Fibroblast of skin of back (primary cell): ENCODE measurements around the gene CFAP54.

Experiments
- DNase-seq: peaks from one replicate; pipeline ENCODE4 v3.0.0-alpha.2; 2013

Gene CFAP54

DNA sequence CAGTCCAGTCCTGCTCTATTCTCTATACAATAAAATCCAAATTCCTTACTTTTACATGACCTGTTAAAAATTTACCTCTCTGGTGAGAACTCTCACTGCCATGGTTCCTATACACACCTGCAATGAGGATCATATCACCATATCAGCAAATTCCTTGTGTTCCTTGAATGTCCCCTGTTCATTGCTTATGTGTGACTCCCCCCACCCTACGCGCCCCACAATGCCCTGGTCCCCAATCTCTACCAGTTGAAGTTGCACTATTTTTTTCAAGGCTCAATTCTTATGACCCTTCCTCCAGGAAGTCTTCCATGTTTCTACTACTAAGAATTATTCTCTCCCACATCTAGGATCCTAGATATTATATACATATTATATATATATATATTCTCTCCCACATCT, 335.5 kb downstream of the CFAP54 start:
- no peak for DNase-seq

DNA sequence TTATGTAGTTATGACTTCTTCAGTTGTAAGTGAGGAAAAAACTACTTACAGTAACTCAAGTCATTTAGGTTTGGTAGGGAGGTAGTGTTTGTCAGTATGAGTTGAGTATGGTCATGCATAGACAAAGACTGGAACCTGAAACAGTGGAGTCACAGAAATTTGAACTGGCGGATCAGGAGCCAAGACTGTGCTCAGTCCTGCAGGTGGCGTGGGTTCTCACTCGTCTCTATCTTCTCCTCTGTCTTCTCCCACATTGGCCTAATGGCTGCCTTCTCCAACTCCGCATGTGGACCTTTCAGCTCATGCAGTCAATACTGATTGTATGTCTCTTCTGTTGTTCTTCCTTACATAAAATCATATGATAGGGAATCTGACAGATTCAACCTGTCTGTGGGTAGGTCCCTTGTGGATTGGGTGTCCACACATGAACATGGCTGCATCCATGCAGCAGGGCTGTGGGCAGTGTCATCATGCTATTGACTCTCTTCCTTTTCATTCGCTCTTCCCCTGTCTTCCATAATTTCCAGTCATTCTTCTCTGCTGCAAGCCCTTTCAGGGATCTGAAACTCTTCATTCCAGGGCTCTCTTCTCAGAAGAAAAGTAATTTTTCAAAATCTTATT, 338.9 kb downstream of the CFAP54 start:
- DNase-seq = no peak

DNA sequence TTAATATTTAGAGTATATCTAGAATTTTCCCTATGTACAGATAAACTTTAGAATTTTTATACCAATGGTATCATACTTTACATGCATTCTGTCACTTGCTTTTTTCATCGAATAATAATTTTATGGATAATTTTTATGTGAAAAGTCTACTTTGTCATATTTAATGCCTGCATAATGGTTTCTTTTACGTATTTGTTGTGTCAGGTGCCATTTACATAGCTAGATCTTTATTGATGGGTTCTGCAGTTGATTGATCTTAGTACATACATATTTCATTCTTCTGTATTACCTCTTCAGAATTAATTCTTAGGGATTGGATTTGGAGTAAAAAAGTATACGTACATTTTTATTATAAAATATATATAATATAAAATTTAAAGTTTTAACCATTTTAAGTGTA, 340.0 kb downstream of the CFAP54 start:
- DNase-seq = no peak

DNA sequence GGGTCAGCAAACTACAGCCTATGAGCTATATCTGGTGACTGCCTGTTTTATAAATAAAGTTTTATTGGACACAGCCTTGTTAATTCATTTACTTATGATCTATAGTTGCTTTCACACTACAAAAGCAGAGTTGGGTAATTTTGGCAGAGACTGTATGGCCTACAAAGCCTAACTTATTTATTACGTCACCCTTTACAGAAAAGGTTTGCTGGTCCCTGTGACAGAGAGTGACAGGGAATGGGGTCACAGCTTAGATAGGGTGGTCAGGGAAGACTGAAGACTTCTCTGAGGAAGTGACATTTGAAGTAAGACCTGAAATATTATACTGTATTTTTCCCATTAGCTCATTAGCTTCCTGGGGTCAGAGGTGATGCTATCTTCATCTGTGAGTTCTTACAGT, 342.0 kb downstream of the CFAP54 start:
- DNase-seq = no peak

DNA sequence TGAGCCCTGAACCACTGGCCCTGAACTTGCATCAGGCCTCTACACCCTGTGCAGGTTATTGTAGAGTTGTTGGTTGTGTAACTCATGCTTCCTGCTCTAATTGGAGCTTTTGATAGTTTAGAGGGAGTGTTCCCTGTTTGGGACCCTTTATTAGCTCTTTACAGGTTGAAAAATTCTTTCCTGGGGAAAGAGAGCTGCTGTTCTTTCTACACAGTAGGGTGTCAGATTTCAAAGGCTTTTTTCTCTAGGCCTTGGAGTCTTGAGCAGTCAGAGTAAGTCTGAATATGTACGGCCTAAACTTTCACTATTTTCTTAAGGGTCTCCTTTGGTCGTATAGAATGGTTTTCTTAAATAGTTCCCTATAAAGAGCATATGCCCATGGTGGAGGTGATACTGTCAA, 356.9 kb downstream of the CFAP54 start:
- DNase-seq = no peak

DNA sequence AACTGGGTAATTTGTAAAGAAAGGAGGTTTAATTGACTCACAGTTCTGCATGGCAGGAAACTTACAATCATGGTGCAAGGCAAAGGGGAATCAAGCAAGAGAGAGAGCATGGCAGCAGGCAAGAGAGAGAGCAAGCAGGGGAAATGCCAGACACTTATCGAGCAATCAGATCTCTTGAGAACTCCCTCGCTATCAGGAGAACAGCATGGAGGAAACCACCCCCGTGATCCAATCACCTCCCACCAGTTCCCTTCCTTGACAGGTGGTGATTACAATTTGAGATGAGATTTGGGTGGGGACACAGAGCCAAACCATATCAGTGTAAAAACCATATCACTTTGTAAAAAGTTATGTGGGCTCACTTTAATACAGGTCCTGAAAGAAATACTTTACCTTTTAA, 361.3 kb downstream of the CFAP54 start:
- DNase-seq = no peak

DNA sequence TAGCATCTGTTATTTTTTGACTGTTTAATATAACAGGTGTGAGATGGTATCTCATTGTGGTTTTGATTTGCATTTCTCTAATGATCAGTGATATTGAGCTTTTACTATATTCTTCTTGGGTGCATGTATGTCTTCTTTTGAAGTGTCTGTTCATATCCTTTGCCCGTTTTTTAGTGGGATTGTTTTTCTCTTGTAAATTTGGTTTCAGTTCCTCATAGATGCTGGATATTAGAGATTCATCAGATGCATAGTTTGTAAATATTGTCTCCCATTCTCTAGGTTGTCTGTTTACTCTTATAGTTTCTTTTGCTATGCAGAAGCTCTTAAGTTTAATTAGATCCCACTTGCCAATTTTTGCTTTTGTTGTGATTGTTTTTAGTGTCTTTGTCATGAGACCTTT, 368.8 kb downstream of the CFAP54 start:
- no peak for DNase-seq

DNA sequence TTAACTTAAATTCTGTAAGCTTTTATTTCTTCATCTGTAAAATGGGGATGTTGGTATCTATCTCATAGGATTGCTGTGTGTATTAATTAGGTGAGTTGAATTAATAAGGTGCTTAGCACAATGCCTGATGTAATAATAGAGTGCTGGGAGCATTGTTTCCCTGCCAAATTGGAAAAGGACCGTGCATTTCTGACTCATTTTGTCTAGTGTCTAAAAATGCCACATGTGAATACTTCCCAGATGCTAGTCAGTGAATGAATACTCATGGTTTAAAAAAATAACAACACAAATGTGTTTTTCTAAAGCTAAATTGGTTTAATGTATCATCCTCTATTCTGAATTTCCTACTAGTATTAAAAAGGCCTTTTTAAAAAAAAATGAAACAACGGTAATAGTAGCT, 372.3 kb downstream of the CFAP54 start:
- DNase-seq = peak; percentile 69

DNA sequence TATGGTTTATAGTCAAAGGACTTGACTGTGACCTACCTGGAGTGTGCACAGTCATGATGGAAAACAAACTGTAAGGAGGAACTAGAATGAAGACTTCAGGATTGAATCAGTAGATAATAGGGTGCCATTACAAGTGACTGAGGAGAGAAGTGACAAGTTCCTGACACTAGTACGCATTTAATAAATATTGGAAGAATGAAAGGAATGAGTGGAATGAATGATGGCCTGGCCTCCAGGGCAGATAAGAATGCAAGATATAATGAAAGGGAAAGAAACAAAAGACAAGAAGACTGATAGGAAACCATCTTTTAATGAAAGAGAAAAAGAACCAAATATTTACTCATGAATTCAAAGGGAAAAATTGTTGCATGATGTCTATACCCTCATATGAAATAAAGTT, 372.9 kb downstream of the CFAP54 start:
- peak; percentile 53 for DNase-seq

DNA sequence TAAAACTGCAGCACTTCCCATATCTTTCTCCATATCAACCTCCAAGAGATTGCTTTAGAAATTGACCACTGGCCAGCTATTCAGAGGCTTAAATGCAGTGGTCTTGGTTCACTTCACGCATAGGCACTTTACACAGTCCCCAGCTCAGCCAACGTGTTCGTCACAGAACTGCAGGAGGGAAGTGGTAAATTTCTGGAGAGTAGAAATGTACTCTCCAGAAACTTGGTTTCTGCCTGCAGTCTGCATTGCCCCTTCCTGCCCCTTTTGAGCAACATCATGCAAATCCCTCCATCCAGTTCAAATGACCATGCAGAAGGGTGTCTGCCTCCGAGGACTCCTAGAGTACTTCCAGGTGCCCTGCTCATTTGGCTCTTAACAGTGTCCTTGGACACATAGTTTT, 375.0 kb downstream of the CFAP54 start:
- DNase-seq = no peak

DNA sequence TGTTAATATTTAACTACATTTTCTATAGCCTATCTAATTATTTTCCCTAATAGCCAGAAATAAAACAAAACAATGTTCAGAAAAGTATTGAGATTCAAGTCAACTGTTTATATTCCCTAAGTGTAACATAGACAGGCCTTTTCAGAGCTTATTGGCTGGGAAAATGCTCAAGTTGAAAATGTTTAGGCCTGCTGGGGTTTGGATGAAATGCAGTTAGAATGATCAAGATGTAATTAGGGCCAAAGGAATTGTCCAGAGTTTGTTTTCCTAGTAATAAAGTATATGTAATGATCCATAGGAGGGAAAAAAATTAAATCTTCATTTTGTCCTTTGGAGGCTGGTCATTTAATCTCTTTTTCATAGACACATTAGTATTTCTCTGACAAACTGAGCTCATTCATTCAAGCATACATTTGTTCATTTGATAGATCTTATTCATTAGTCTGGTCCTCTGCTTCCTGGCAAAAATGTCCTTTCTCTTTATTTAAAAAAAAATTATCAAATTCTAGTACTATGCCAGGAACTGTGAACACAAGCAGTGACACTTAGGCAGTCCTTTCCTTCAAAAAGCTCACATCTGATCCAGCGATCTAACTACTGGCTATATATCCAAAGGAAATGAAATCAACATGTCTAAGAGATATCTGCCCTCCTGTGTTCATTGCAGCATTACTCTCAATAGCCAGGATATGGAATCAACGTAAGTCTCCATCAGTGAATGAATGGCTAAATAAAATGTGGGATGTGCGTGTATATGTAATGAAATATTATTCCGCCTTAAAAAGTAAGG, 377.6 kb downstream of the CFAP54 start:
- no peak for DNase-seq

DNA sequence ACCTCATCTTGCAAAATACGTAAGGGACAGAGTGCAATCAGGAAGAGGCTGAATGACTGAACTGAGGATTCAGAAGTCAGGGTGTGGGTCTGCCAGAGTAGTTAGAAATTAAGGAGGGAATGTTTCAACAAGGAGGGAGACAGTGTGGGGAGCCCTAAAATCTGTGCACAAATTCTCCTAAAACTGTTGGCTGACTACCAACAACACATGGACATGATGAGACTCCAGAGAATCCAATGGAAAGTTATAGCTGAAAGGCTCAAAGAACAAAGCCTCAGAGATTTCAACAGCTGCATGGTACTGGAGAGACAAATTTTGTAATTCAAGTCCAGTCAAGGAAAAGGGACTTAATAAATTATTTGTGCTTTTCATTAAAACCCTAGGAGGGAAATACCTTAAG, 381.6 kb downstream of the CFAP54 start:
- DNase-seq = no peak

DNA sequence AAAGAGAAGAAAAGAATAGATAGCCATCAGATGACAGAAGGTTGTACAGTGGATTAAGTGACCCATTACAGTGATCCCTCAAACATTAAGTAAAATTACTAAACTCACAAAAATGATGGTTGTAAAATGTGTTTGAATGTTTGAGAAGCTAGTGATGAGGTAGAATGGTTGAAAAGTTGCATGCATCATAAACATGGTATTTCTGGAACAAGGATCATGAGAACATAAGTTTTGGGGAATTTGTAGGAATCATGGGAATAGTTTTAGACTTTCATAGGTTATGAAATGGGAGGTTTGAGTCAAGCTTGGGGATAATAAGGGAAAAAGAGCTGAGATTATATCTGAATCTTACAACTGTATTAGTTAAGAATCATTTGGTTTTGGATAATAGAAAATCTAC, 383.6 kb downstream of the CFAP54 start:
- no peak for DNase-seq

DNA sequence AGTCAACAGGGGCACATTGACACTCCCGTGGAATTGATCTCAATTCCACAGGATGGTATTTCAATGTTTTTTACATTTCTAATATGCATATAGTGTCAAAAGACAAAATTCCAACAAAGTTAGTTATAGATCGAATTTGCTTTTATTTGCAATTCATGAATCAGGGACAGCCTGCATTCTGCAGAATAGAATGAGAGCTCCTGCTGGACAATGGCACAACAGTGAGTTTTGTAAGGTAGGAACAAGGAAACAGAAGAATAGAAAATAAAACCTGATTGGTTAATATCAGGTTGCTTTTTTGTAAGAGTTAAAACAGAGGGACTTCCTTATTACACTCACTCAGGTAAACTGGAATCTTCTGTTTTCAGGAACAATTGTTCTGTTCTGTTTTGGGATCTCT, 384.8 kb downstream of the CFAP54 start:
- no peak for DNase-seq

DNA sequence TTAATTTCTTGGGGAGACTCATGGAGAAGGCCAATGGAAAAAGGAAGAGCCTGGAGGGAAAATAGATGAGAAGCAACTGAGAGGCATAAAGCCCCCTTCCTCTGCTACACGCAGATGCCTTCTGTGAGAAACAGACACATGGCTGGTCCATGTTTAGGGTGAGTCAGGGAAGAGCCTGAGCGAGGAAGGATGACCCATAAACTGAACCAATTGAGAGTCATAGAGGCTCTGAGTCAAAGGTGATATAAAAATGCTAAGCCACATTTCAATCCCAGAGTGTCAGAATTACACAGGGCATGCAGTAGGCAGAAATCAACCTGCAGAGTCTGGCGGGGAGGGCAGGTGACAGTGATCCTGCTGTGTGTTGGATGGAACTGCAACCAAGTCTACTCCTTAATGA, 387.6 kb downstream of the CFAP54 start:
- DNase-seq = no peak

DNA sequence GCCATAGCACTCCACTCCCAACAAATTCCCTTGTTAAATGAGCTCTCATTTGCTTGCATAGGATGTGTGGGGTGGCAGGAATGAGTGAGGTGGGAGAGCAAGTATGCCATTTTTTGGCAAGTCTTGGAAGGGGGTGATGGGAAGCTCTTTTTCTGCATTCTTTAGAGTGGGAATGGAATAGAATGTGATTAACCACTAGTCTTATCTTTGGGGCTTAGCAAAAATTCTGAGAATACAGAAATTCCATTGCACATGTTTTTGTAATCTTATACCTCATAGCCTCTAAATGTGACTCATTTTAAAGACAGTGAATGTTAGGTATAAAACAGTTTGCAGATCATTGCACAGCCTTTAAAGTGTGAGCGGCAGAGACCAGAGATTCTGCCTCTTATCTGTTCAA, 389.3 kb downstream of the CFAP54 start:
- peak; percentile 88 for DNase-seq

DNA sequence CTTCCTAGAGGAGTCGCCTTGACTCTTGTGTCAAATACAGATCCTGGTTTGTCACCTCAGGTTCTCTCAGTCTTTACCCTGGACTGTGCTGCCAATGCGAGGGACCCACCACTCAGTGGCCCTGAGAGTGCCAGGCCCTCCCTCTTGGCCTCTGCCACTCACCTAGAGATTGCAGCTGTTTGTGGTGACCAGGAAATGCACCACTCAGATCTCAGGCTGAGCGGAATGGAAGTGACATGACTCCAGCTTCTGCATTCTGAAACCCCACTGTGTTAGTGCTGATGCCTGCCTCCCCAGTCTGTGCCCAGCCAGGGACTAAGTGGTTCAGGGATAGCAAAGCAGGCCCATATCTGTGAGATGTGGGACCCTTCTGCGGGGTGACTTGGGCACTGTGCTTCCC, 389.9 kb downstream of the CFAP54 start:
- no peak for DNase-seq

DNA sequence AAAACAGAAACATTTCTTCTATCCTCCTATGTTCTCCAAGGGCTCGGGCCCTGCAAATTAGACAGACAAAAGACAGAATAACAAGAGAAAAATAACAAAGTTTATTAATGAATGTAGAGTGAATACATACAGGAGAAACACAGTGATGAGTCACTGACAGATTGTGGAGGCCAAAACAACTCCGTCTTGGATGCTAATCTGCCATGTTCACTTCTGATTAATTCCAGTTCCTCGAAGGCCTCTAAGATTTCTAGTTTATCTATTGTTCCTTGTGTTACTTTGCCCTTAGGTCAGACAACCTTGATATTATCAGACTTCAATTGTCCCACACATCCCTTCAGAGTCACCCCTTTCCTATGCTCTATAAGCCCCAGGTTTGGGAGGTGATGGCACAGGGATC, 390.8 kb downstream of the CFAP54 start:
- no peak for DNase-seq

DNA sequence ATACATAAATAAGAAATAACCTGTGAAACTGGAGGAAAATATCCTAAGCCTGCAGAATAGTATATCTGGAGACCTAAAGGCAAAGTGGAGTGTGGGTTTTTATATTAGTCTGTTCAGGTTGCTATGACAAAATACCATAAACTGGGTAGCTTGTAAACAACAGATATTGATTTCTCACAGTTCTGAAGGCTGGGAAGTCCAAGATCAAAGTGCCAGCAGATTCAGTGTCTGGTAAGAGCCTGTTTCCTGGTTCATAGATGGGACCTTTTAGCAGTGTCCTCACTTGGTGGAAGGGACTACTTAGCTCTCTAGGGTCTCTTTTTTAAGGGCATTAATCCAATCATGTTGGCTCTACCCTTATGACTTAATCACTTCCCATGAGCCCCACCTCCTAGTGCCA, 392.2 kb downstream of the CFAP54 start:
- no peak for DNase-seq

DNA sequence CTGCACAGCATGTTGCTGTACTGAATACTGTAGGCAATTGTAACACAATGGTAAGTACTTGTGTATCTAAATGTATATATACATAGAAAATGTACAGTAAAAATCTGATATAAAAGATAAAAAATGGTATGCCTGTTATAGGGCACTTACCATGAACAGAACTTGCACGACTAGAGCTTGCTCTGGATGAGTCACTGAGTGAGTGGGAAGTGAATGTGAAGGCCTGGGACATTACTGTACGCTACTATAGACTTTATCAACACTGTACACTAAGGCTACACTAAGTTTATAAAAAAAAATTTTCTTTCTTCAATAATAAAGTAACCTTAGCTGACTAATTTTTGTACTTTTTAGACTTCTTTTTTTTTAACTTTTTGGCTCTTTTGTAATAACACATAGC, 393.5 kb downstream of the CFAP54 start:
- peak; percentile 85 for DNase-seq

DNA sequence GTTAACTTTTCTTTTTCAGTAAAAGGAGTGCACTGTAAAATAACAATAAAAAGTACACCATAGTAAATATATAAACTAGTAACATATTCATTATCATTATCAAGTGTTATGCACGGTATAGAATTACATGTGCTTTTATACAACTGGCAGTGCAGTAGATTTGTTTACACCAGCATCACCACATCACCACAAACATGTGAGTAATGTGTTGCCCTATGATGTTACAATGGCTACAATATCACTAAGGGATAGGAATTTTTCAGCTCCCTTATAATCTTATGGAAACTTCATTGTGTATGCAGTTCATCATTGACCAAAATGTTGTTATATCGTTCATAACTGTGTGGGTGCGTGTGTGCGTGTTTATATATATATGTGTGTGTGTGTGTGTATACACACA, 394.2 kb downstream of the CFAP54 start:
- DNase-seq = no peak

DNA sequence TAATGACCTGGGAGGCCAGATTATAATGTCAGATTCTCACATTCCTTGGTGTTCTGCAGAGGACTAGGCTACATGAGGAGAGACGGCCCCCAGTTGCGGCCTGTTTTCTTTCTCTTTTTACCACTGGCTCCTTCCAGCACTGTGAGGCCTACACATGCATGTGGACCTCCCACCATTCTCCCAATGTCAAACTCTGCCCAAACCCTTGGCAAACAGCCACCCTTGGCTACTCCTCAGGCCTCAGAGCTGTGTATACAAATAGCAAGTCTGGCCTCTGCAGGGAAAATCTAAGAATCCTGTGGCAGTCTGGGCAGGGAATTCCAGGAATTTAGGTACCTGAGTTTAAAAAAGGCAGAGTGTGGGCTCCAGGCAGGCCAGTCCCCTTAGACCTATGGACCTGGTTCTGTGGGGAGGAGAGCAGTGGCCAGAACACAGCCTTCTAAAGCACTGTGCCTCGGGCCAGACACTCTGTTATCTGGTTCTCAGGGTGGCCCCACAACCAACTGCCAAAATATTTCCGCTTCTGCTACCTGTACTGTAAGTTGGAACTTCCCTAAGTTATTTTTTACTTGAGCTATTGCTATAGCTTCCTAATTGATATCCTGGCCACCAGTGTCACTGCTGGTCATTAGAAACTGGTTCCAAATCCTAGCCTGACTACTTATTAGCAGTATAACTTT, 397.8 kb downstream of the CFAP54 start:
- peak; percentile 37 for DNase-seq

DNA sequence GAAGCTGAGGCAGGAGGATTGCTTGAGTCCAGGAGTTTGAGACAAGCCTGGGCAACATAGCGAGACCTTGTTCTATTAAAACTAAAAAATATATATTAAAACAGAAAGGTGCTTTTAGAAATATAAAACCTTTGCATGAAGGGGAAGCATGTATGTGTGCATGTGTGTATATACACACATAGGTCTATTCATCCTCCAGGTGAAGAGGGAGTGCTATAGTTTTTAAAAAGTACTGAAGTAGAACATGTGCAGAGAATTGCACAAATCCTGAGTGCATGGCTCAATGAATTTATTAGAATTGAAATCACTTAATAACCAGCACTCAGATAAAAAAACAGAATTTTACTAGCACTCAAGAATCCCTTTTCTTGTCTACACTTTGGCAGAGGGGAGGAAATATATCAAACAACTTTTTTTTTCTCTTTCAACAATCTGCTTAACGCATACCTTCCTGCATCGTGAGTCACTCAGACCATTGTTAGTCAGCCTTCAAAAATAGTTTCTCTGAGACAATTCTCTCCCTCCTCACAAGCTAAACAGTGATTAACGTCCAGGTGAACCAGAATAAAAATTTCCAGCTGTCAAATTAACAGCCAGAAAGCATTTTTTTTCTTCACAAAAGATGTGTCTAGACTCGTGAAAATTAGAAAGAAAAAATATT, 400.0 kb downstream of the CFAP54 start:
- peak; percentile 79 for DNase-seq

DNA sequence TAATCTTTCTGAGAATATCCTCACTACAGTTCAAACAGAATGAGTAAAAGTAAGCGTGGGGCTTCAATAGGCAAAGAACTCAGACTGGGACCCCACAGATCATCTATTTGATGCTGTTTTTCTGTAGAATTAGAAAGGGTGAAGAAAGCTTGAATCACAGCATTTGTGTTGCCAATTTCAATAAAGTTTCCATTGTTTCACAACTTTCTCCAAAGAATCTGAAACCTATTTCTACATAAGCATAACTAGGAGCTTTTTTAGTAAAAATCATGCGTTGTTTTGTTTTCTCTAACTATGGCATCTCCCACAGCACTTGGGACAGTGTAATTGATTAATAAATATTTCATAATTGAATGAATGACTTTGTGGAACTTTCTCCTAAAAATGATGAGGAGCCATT, 401.0 kb downstream of the CFAP54 start:
- no peak for DNase-seq
